ENCODE data around the gene FKBP6. TPM values are rescaled to one million over a fixed set of nuclear protein-coding genes. Genes with fewer than 3 reads are reported as not detected.

The FKBP6 gene
- total RNA-seq, 1 donor from 2014 or later = 0.47 TPM

DNA sequence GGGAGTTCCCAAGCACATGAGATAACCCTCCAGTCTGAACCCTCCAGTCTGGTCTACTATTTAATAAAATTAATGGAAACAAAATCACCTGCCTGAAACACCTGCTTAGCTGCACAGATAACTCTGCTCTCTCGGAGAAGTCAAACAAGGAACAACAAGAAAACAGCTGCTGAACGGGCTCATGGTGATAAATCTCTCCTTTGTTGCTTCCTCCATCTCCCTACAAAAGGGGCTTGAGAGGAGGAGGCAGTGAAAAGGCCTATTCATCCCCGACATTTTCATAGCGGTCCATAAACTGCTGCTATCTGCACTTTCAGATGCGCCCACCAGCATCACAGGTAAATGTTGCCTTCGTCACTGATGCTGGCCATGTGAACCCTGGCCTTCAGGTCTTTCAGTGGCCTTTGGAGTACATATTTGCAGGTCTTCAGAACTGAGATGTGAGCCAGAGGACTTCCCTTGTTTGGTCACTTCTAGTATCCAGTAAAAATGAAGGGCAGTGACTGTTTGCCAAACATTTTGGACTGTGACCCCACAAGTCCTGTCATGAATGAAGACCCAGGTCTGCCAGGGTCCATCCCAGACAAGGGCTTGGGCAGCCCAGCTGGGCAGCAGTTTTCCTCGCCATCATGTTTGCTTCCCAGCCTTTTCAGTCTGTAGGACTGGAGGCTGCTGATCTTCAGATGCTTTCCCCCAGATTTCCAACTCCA lies 15.9 kb downstream of the FKBP6 start:
- intact Hi-C loops (cut with DNase I) = no loop called here
- no peaks in the 10 kb centered on the region for H3K27me3 ChIP-seq (ENCODE audit: low read depth)
- no peaks in the 10 kb centered on the region for H3K4me1 ChIP-seq
- H3K9me3 ChIP-seq = no peaks in the 10 kb centered on the region
- no peaks in the 10 kb centered on the region for H3K36me3 ChIP-seq
- DNase-seq = no peak
- TF ChIP-seq, protein P1, sequence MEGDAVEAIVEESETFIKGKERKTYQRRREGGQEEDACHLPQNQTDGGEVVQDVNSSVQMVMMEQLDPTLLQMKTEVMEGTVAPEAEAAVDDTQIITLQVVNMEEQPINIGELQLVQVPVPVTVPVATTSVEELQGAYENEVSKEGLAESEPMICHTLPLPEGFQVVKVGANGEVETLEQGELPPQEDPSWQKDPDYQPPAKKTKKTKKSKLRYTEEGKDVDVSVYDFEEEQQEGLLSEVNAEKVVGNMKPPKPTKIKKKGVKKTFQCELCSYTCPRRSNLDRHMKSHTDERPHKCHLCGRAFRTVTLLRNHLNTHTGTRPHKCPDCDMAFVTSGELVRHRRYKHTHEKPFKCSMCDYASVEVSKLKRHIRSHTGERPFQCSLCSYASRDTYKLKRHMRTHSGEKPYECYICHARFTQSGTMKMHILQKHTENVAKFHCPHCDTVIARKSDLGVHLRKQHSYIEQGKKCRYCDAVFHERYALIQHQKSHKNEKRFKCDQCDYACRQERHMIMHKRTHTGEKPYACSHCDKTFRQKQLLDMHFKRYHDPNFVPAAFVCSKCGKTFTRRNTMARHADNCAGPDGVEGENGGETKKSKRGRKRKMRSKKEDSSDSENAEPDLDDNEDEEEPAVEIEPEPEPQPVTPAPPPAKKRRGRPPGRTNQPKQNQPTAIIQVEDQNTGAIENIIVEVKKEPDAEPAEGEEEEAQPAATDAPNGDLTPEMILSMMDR (IDR thresholded peaks at IDR 0.05) = no peak
- H3K4me3 ChIP-seq = no peak overlapping the region
- no peak overlapping the region for H3K27ac ChIP-seq
- no peak for ATAC-seq

DNA sequence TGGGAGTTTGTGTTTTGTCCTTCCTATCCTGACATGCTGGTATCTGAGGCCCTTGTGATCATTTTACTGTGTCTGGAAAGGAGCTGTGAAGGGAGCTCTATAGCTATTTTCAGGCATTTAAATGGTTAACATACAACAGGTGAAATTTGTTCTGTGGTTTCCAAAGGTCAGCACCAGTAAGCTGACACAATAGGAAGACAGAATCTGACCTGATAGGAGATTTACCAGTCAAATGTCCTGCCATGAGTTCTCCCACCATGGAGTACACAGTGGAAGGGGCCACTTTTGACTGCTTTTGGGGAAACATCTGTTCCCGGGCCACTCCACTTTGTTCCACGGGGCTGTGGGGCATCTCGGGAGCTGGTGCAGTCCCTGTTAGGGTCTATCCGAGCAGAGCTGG lies 17.6 kb downstream of the FKBP6 start:
- DNase-seq (no peak), ATAC-seq (no peak)
- Histone ChIP-seq H3K27ac (no peak overlapping the region), H3K4me1 (no peaks in the 10 kb centered on the region), H3K9me3 (no peaks in the 10 kb centered on the region), H3K27me3 (ENCODE audit: low read depth) (no peaks in the 10 kb centered on the region), H3K4me3 (no peak overlapping the region), H3K36me3 (no peaks in the 10 kb centered on the region)
- TF ChIP-seq, protein P1 (IDR thresholded peaks at IDR 0.05) = no peak
- intact Hi-C loops (cut with DNase I) = no loop called here

DNA sequence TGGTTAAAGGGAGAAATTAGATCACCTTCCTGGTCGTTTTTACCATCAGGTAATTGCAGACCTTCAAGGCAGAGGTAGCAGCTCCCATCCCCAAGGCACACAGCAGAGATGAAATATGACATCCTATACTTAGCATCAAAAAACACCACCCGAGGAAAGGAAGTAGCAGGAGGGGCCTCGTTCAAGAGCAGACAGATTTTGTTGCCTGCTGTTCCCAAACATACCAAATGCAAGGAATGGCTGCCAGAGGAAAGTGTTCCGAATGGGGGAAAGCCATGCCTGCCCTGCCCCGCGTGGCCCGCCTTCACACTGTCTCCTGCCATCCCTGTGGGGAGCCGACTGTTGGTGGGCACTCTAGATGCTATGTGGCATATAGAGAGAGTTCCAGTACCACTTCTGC lies 18.0 kb downstream of the FKBP6 start:
- TF ChIP-seq, protein P1 (IDR thresholded peaks at IDR 0.05) = no peak
- Histone ChIP-seq H3K4me3 (no peak overlapping the region), H3K9me3 (no peaks in the 10 kb centered on the region), H3K36me3 (no peaks in the 10 kb centered on the region), H3K27me3 (ENCODE audit: low read depth) (no peaks in the 10 kb centered on the region), H3K4me1 (no peaks in the 10 kb centered on the region), H3K27ac (no peak overlapping the region)
- DNase-seq = no peak
- intact Hi-C loops (cut with DNase I) = no loop called here
- ATAC-seq = no peak

DNA sequence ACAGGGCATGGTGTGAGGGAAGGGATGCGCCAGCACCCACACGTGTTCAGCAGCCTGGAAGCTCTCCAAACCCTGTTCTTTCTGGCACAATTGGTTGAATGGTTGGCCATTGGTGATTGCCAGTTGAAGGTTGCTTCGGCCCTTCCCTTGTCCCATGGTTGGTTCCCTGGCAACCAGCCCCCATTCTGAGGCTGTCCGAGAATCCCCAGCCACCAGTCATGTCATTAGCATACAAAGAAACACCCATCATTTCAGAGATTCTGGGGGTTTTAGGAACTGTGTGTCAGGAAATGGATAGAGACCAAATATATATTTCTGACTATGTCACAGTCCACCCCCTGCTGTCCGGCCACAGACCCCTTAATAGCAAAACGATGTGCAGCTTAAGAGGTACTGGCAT lies 21.8 kb downstream of the FKBP6 start:
- H3K4me3 ChIP-seq = no peak overlapping the region
- H3K27me3 ChIP-seq (ENCODE audit: low read depth) = no peaks in the 10 kb centered on the region
- intact Hi-C loops (cut with DNase I) = no loop called here

DNA sequence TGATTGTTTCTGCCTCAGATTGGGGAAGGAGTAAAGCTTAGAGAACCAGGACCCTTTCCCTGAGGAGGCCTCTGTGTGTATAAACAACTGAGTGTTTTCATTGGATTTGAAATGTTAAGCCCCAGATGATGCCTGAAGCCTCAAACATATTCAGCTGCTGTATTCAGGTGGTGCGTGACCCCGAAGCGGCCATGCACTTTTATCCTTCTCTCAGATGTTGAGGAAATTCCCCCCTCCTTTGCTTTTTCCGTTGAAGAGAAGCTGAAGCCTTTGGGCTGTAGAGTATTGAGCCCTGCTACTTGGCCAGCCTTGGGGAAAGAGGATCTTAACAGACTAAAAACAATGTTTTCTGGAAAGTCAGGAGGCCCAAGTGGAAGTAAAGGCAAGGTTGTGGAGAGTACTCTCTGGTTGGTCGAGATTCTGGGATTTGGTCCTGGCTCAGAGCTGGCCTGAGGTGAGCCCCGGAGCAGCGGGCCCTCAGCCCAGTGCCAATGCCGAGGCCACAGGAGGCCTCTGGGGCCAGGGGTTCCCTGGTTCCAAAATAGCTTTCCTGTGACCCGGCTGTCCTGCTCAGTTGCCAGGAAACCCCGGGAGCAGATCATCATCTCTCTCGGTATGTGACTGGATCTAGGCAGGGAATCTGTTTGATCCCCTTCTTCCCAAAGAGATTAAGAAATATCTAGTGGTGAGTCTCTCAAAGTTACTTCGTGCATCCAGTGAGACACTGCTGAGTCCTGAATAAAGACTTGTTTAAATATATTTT lies 22.5 kb downstream of the FKBP6 start:
- DNase-seq = no peak

More for the DNA sequence above, 21.8 kb downstream of the FKBP6 start:
- no peak overlapping the region for H3K27ac ChIP-seq
- TF ChIP-seq, protein P1 (IDR thresholded peaks at IDR 0.05) = no peak
- DNase-seq (no peak), ATAC-seq (no peak)
- H3K4me1 ChIP-seq = no peaks in the 10 kb centered on the region
- no peaks in the 10 kb centered on the region for H3K9me3 ChIP-seq
- no peaks in the 10 kb centered on the region for H3K36me3 ChIP-seq

More for the DNA sequence above, 22.5 kb downstream of the FKBP6 start:
- ATAC-seq = no peak
- H3K27me3 ChIP-seq (ENCODE audit: low read depth) = no peaks in the 10 kb centered on the region
- H3K4me3 ChIP-seq = no peak overlapping the region
- H3K9me3 ChIP-seq = no peaks in the 10 kb centered on the region
- no peak overlapping the region for H3K27ac ChIP-seq
- intact Hi-C loops (cut with DNase I) = no loop called here
- no peaks in the 10 kb centered on the region for H3K36me3 ChIP-seq
- no peaks in the 10 kb centered on the region for H3K4me1 ChIP-seq
- TF ChIP-seq, protein P1 (IDR thresholded peaks at IDR 0.05) = no peak

Measured in lower lobe of right lung (tissue), 2 donors.